Lower leg skin (tissue), 4 donors: ENCODE data around the gene TNN. TPM values are rescaled to one million over a fixed set of nuclear protein-coding genes. Genes with fewer than 3 reads are reported as not detected.

Experiments
- DNase-seq, 2 donors: peaks; one replicate each; pipeline ENCODE4 v3.0.0-alpha.2; 2019; ENCODE audit warnings: low spot score in 2 of 2
- H3K4me3 ChIP-seq: fragments of 200-600 bp; sonication (generic); 2 replicates; pipeline ENCODE4 v1.5.1; 2017; ENCODE audit warnings: mild to moderate bottlenecking, low read depth; ENCODE audit not compliant: poor library complexity, severe bottlenecking
- POLR2A ChIP-seq, 2 donors: fragments of 450-650 bp; IDR thresholded peaks; one replicate each; pipeline ENCODE4 v1.6.1; 2016 to 2017; ENCODE audit warnings: antibody characterized with exemption in 2 of 2, mild to moderate bottlenecking in 1 of 2, moderate library complexity in 1 of 2
- WGBS, 2 donors: methylation state at CpG; one replicate each; pipeline ENCODE4 v1.1.5; 2018; 5-methylcytosine and 5-hydroxymethylcytosine counted together
- intact Hi-C: fragments of 100-400 bp; cut with DNase I; formaldehyde crosslinking; loops from one replicate; pipeline ENCODE4 v1.15.0; 2023; ENCODE audit warnings: low total_unique reads
- total RNA-seq, 4 donors: library from RNA; depleted of rRNA; stranded (reverse); fragments of >200 nt; gene quantifications; one replicate each; pipeline ENCODE4 v1.1.0, GENCODE V29; 2016
- TF ChIP-seq, protein P1 (sequence below), 3 donors: fragments of 450-650 bp; IDR thresholded peaks; one replicate each; pipeline ENCODE4 v1.5.1; 2016; ENCODE audit warnings: antibody characterized with exemption in 3 of 3, mild to moderate bottlenecking in 3 of 3, moderate library complexity in 2 of 3

The TNN gene
- total RNA-seq, 4 donors from 2014 or later: 0.30 to 2.5 (median 0.84) TPM

GRCh38 chr1:175054736-175055135, 12.9 kb upstream of the TNN start:
- no peak for DNase-seq
- intact Hi-C loops: no loop called here
- TF ChIP-seq, protein P1, sequence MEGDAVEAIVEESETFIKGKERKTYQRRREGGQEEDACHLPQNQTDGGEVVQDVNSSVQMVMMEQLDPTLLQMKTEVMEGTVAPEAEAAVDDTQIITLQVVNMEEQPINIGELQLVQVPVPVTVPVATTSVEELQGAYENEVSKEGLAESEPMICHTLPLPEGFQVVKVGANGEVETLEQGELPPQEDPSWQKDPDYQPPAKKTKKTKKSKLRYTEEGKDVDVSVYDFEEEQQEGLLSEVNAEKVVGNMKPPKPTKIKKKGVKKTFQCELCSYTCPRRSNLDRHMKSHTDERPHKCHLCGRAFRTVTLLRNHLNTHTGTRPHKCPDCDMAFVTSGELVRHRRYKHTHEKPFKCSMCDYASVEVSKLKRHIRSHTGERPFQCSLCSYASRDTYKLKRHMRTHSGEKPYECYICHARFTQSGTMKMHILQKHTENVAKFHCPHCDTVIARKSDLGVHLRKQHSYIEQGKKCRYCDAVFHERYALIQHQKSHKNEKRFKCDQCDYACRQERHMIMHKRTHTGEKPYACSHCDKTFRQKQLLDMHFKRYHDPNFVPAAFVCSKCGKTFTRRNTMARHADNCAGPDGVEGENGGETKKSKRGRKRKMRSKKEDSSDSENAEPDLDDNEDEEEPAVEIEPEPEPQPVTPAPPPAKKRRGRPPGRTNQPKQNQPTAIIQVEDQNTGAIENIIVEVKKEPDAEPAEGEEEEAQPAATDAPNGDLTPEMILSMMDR (IDR thresholded peaks at IDR 0.05): no peak
- no peak for TF ChIP-seq POLR2A (IDR thresholded peaks at IDR 0.05)
- H3K4me3 ChIP-seq: no peak overlapping the region
- 55 to 75% methylated on average over 3 of the region's 3 CpGs for WGBS, 2 donors

DNA sequence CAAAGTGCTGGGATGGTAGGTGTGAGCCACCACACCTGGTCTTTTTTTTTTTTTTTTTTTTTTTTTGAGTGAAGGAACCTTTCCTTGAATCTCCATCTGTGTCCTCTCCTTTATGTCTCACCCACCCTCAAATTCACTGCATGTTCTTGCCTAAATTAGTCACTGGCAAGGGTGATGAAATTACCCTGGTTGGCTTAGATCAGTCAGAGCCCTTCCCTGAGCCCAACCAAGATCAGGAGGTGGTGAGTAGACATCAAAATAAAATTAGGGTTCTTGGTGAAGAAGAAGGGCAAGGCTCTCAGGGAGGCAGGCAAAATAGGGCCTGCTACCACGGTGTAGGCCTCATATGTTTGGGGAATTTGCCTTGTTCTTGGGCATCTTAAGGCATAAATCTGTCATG, 5.3 kb upstream of the TNN start:
- intact Hi-C loops: no loop called here
- 42 to 65% methylated on average over 1 of the region's 1 CpG for WGBS, 2 donors
- DNase-seq: no peak
- no peak for TF ChIP-seq POLR2A (IDR thresholded peaks at IDR 0.05)
- TF ChIP-seq, protein P1 (IDR thresholded peaks at IDR 0.05): no peak
- H3K4me3 ChIP-seq: no peak overlapping the region

DNA sequence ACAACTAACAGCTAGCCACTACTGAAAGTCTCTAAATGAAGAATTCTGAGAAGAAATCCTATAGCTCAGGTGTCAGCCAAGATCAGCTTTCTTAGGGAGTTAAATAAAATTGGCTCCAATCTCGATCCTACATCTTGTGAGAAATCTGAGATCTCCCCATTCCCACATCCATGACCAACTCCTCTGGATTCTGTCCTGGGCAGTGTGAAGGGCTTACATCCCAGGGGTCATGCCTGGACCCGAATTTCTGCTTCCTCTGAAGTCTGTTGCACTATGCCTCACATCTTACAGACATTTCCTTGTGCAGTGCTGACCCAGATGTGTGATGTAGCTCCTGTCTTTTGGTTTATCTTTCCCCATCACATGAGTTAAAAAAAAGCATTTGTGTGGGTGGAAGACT, 4.8 kb upstream of the TNN start:
- DNase-seq: no peak
- TF ChIP-seq, protein P1 (IDR thresholded peaks at IDR 0.05): no peak
- 64 to 69% methylated on average over 2 of the region's 2 CpGs for whole genome bisulfite sequencing, 2 donors
- no peak overlapping the region for H3K4me3 ChIP-seq
- intact Hi-C loops: no loop called here

GRCh38 chr1:175070818-175071217, 3.2 kb downstream of the TNN start:
- no peak overlapping the region for H3K4me3 ChIP-seq

DNA sequence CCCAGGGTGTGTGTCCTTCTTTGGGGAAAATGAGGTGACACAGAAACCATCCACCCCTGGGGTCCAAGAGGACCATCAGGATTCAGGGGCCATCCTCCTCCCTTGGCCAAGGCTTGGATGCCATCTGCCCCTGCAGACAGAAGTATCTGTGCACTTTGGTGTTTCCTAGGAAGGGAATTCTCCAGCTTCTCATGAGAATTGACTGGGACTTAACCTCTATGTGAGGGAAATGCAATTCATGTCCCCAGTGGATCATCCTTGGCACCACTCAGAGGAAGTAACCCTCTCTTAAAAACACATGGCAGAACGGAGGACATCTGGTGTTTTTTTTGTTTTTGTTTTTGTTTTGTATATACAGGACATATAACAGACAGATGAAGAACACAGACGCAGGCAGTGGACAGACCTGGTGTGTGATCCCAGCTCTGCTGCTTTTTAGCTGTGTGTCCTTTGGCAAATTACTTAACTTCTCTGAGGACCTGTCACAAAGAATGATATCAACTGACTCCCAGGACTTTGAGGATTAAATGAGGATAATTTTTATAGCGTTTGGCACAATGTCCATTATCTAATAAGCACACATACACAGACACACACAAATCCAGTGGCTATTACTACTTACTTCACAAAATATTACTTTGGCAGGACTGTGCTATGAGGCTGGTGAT, 3.8 kb downstream of the TNN start:
- DNase-seq: no peak
- WGBS, 2 donors: 66 to 69% methylated on average over 3 of the region's 3 CpGs
- TF ChIP-seq, protein P1 (IDR thresholded peaks at IDR 0.05): no peak
- no peak for TF ChIP-seq POLR2A (IDR thresholded peaks at IDR 0.05)
- H3K4me3 ChIP-seq: no peak overlapping the region
- intact Hi-C loops: no loop called here

More at GRCh38 chr1:175070818-175071217, 3.2 kb downstream of the TNN start:
- intact Hi-C loops: no loop called here
- no peak for TF ChIP-seq POLR2A (IDR thresholded peaks at IDR 0.05)
- TF ChIP-seq, protein P1 (IDR thresholded peaks at IDR 0.05): no peak
- no peak for DNase-seq
